ENCODE results near the gene PTGES3L. TPM values are rescaled to one million over a fixed set of nuclear protein-coding genes. Genes with fewer than 3 reads are reported as not detected.
A peak's percentile ranks its signal among the peaks of the same experiment; 100 is the strongest.
"Not testable (repeated sequence)": the region's sequence is repeated elsewhere in the genome, so short reads cannot be mapped to it uniquely, and the experiment has no call there.

Gene PTGES3L
- total and polyA plus RNA-seq, 4 donors = 2.5 to 6.6 (median 4.4) TPM

- 88 to 89% methylated on average over 6 of the region's 6 CpGs for WGBS, 2 donors
- no peak overlapping the region for H3K4me3 ChIP-seq (ENCODE audit: low read length in 2 of 2)
- H3K27me3 ChIP-seq (ENCODE audit: control insufficient read depth in 1 of 2, insufficient read depth in 2 of 2, low read length in 1 of 2) = no peaks in the 10 kb centered on the region
- no peak for ATAC-seq (ENCODE audit: low FRiP score)
- H3K9me3 ChIP-seq (ENCODE audit: control insufficient read depth, low read length) = no peaks in the 10 kb centered on the region
- intact Hi-C loops (cut with DNase I) = loop anchor here in 1 of 2 donors (10.0 kb wide), 1 partner anchor 145 kb away; the partner anchor contains the start of gene AOC2
- H3K27ac ChIP-seq (ENCODE audit: low read depth in 1 of 2, low read length in 2 of 2) = no peak overlapping the region
- no peaks in the 10 kb centered on the region for H3K4me1 ChIP-seq (ENCODE audit: control insufficient read depth in 1 of 2, insufficient read depth in 2 of 2, low read length in 2 of 2)
- H3K36me3 ChIP-seq (ENCODE audit: control insufficient read depth in 1 of 2, insufficient read depth in 2 of 2, low read length in 1 of 2) = peaks cover 0 to 11% of the 10 kb centered on the region in 2 donors
- DNase-seq = peak in 1 of 2 donors; percentile 12
These were observed 10.1 kb upstream of the PTGES3L start for GRCh38 chr17:42989726-42990652.

DNA sequence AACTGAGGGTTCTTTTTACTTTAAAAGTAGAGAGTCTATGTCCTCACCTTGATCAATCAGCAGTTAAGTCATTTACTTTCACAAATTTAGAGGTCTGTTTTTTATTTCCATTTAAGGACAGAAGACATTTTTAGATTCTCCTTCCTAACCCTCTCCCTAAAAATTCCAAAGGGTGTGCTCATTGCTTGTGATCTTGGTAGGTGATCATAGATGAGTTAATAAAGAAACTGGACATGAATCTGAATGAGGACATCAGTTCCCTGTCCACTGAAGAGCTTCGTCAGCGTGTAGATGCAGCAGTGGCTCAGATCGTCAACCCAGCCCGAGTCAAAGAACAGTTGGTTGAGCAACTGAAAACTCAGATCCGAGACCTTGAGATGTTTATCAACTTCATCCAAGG is 9.3 kb upstream of the PTGES3L start:
- no peaks in the 10 kb centered on the region for H3K27me3 ChIP-seq (ENCODE audit: control insufficient read depth in 1 of 2, insufficient read depth in 2 of 2, low read length in 1 of 2)
- H3K36me3 ChIP-seq (ENCODE audit: control insufficient read depth in 1 of 2, insufficient read depth in 2 of 2, low read length in 1 of 2) = peaks cover 0 to 11% of the 10 kb centered on the region in 2 donors
- 92 to 94% methylated on average over 5 of the region's 5 CpGs for WGBS, 2 donors
- intact Hi-C loops (cut with DNase I) = no loop called here
- no peak overlapping the region for H3K27ac ChIP-seq (ENCODE audit: low read depth in 1 of 2, low read length in 2 of 2)
- ATAC-seq (ENCODE audit: low FRiP score) (no peak), DNase-seq (no peak)
- no peak overlapping the region for H3K4me3 ChIP-seq (ENCODE audit: low read length in 2 of 2)
- no peaks in the 10 kb centered on the region for H3K4me1 ChIP-seq (ENCODE audit: control insufficient read depth in 1 of 2, insufficient read depth in 2 of 2, low read length in 2 of 2)
- no peaks in the 10 kb centered on the region for H3K9me3 ChIP-seq (ENCODE audit: control insufficient read depth, low read length)

- H3K9me3 ChIP-seq (ENCODE audit: control insufficient read depth, low read length) = no peaks in the 10 kb centered on the region
- H3K27ac ChIP-seq (ENCODE audit: low read depth in 1 of 2, low read length in 2 of 2) = no peak overlapping the region
- H3K4me3 ChIP-seq (ENCODE audit: low read length in 2 of 2) = no peak overlapping the region
- no peaks in the 10 kb centered on the region for H3K27me3 ChIP-seq (ENCODE audit: control insufficient read depth in 1 of 2, insufficient read depth in 2 of 2, low read length in 1 of 2)
- intact Hi-C loops (cut with DNase I) = no loop called here
- ATAC-seq (ENCODE audit: low FRiP score) (peak; percentile 47), DNase-seq (no peak)
- no peaks in the 10 kb centered on the region for H3K36me3 ChIP-seq (ENCODE audit: control insufficient read depth in 1 of 2, insufficient read depth in 2 of 2, low read length in 1 of 2)
- 0% methylated on average over 1 of the region's 1 CpG; no CpG with 5 or more reads in 1 of the 2 donors for WGBS, 2 donors
- no peaks in the 10 kb centered on the region for H3K4me1 ChIP-seq (ENCODE audit: control insufficient read depth in 1 of 2, insufficient read depth in 2 of 2, low read length in 2 of 2)
These were observed 5.3 kb upstream of the PTGES3L start for GRCh38 chr17:42985225-42985624.

- DNase-seq (no peak), ATAC-seq (ENCODE audit: low FRiP score) (no peak)
- no peaks in the 10 kb centered on the region for H3K4me1 ChIP-seq (ENCODE audit: control insufficient read depth in 1 of 2, insufficient read depth in 2 of 2, low read length in 2 of 2)
These were observed 2.4 kb upstream of the PTGES3L start for GRCh38 chr17:42982266-42982665.

GRCh38 chr17:42980766-42981397 is 1.0 kb upstream of the PTGES3L start:
- no peaks in the 10 kb centered on the region for H3K36me3 ChIP-seq (ENCODE audit: control insufficient read depth in 1 of 2, insufficient read depth in 2 of 2, low read length in 1 of 2)
- WGBS, 2 donors = 0 to 1% methylated on average over 47 to 67 of the region's 67 CpGs
- peak; percentile 58 for ATAC-seq (ENCODE audit: low FRiP score)
- peak overlapping the region; percentile 82 to 98 for H3K4me3 ChIP-seq (ENCODE audit: low read length in 2 of 2)
- intact Hi-C loops (cut with DNase I) = no loop called here
- H3K27ac ChIP-seq (ENCODE audit: low read depth in 1 of 2, low read length in 2 of 2) = peak overlapping the region in 1 of 2 donors; percentile 60
- DNase-seq = peak; percentile 59 to 78
- no peaks in the 10 kb centered on the region for H3K4me1 ChIP-seq (ENCODE audit: control insufficient read depth in 1 of 2, insufficient read depth in 2 of 2, low read length in 2 of 2)
- no peaks in the 10 kb centered on the region for H3K27me3 ChIP-seq (ENCODE audit: control insufficient read depth in 1 of 2, insufficient read depth in 2 of 2, low read length in 1 of 2)
- no peaks in the 10 kb centered on the region for H3K9me3 ChIP-seq (ENCODE audit: control insufficient read depth, low read length)

More at GRCh38 chr17:42982266-42982665, 2.4 kb upstream of the PTGES3L start:
- Histone ChIP-seq H3K27ac (ENCODE audit: low read depth in 1 of 2, low read length in 2 of 2) (no peak overlapping the region), H3K27me3 (ENCODE audit: control insufficient read depth in 1 of 2, insufficient read depth in 2 of 2, low read length in 1 of 2) (no peaks in the 10 kb centered on the region), H3K9me3 (ENCODE audit: control insufficient read depth, low read length) (no peaks in the 10 kb centered on the region), H3K4me3 (ENCODE audit: low read length in 2 of 2) (no peak overlapping the region), H3K36me3 (ENCODE audit: control insufficient read depth in 1 of 2, insufficient read depth in 2 of 2, low read length in 1 of 2) (no peaks in the 10 kb centered on the region)
- intact Hi-C loops (cut with DNase I) = no loop called here

- intact Hi-C loops (cut with DNase I) = no loop called here
- DNase-seq = peak; percentile 95 to 98
- no peaks in the 10 kb centered on the region for H3K27me3 ChIP-seq (ENCODE audit: control insufficient read depth in 1 of 2, insufficient read depth in 2 of 2, low read length in 1 of 2)
- peak within 1 kb of the TSS in 1 of 2 donors; percentile 60 for H3K27ac ChIP-seq (ENCODE audit: low read depth in 1 of 2, low read length in 2 of 2)
- ATAC-seq (ENCODE audit: low FRiP score) = peak; percentile 96
- H3K9me3 ChIP-seq (ENCODE audit: control insufficient read depth, low read length) = no peaks in the 10 kb centered on the region
- H3K4me3 ChIP-seq (ENCODE audit: low read length in 2 of 2) = peak within 1 kb of the TSS; percentile 82 to 98
- H3K4me1 ChIP-seq (ENCODE audit: control insufficient read depth in 1 of 2, insufficient read depth in 2 of 2, low read length in 2 of 2) = no peaks in the 10 kb centered on the region
- H3K36me3 ChIP-seq (ENCODE audit: control insufficient read depth in 1 of 2, insufficient read depth in 2 of 2, low read length in 1 of 2) = no peaks in the 10 kb centered on the region
- 0% methylated on average over 29 to 39 of the region's 39 CpGs for WGBS, 2 donors
These were observed 440 bp upstream of the PTGES3L start, which contains the start of gene RUNDC1 for GRCh38 chr17:42980274-42980765. RUNDC1 (plus strand) TSS chr17:42980565; CDS start chr17:42980577, 12 bp downstream.

- not testable (repeated sequence) for H3K27ac ChIP-seq (ENCODE audit: low read depth in 1 of 2, low read length in 2 of 2); ATAC-seq (ENCODE audit: low FRiP score)
These were observed 4.2 kb downstream of the PTGES3L start for GRCh38 chr17:42975701-42976100.

DNA sequence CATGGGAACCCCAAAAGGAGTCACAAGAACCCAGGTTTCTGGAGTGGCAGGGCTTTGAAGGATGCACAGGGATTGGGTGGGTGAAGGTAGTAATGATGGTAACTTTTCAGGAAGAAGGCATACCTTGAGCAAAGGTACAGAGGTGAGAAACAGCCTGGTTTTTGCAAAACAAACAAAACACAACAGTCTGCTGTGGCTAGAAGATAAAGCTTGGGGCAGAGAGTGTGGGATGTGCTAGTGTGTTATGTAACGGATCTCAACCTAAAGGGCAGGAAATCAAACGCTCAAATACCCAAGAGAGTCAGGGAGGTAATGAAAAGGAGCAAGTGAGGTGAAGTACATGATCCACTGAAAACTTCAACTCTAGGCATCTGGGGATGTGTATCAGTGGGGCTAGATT is 4.6 kb downstream of the PTGES3L start:
- no peaks in the 10 kb centered on the region for H3K4me1 ChIP-seq (ENCODE audit: control insufficient read depth in 1 of 2, insufficient read depth in 2 of 2, low read length in 2 of 2)
- intact Hi-C loops (cut with DNase I) = no loop called here
- no peak for DNase-seq
- H3K4me3 ChIP-seq (ENCODE audit: low read length in 2 of 2) = no peak overlapping the region
- ATAC-seq (ENCODE audit: low FRiP score) = no peak
- WGBS, 2 donors = 44 to 62% methylated on average over 2 of the region's 2 CpGs
- H3K9me3 ChIP-seq (ENCODE audit: control insufficient read depth, low read length) = no peaks in the 10 kb centered on the region
- H3K27me3 ChIP-seq (ENCODE audit: control insufficient read depth in 1 of 2, insufficient read depth in 2 of 2, low read length in 1 of 2) = no peaks in the 10 kb centered on the region
- H3K36me3 ChIP-seq (ENCODE audit: control insufficient read depth in 1 of 2, insufficient read depth in 2 of 2, low read length in 1 of 2) = no peaks in the 10 kb centered on the region
- no peak overlapping the region for H3K27ac ChIP-seq (ENCODE audit: low read depth in 1 of 2, low read length in 2 of 2)

More at GRCh38 chr17:42975701-42976100, 4.2 kb downstream of the PTGES3L start:
- 85 to 89% methylated on average over 16 of the region's 16 CpGs for WGBS, 2 donors
- H3K4me1 ChIP-seq (ENCODE audit: control insufficient read depth in 1 of 2, insufficient read depth in 2 of 2, low read length in 2 of 2); H3K36me3 ChIP-seq (ENCODE audit: control insufficient read depth in 1 of 2, insufficient read depth in 2 of 2, low read length in 1 of 2); intact Hi-C loops (cut with DNase I); H3K9me3 ChIP-seq (ENCODE audit: control insufficient read depth, low read length); DNase-seq; H3K4me3 ChIP-seq (ENCODE audit: low read length in 2 of 2); H3K27me3 ChIP-seq (ENCODE audit: control insufficient read depth in 1 of 2, insufficient read depth in 2 of 2, low read length in 1 of 2): not testable (repeated sequence)
